A549 (cell line): ENCODE measurements around the gene SLC35A1. TPM values are rescaled to one million over a fixed set of nuclear protein-coding genes. Genes with fewer than 3 reads are reported as not detected.

Experiments used
- CBX8 ChIP-seq: fragments of 200-600 bp; sonication (generic); IDR thresholded peaks from 2 replicates; pipeline ENCODE4 v1.6.1; 2016
- CEBPB ChIP-seq, 2 experiments: fragments of >200 bp in 1 of 2; sonication (Bioruptor Twin) in 1 of 2; formaldehyde crosslinking in 1 of 2; IDR thresholded peaks; 2 replicates each; pipeline ENCODE4 v1.6.1; 2012 to 2016
- CHD2 ChIP-seq: fragments of 150-350 bp; IDR thresholded peaks from 2 replicates; pipeline ENCODE4 v1.6.1; 2014; ENCODE audit warnings: low read length; ENCODE audit not compliant: partially characterized antibody
- CHD4 ChIP-seq: fragments of 200-600 bp; sonication (generic); IDR thresholded peaks from 2 replicates; pipeline ENCODE4 v1.6.1; 2016; ENCODE audit warnings: antibody characterized with exemption, mild to moderate bottlenecking, borderline replicate concordance
- FOSB ChIP-seq: fragments of 250-450 bp; sonication (Bioruptor Pico); IDR thresholded peaks from 2 replicates; pipeline ENCODE4 v1.5.0; 2020; ENCODE audit warnings: mild to moderate bottlenecking, moderate library complexity
- FOXS1 ChIP-seq: fragments of 250-450 bp; sonication (Bioruptor Pico); IDR thresholded peaks from 2 replicates; pipeline ENCODE4 v1.5.0; 2020; ENCODE audit warnings: mild to moderate bottlenecking, moderate library complexity
- HOXB13 ChIP-seq: fragments of 250-450 bp; sonication (Bioruptor Pico); IDR thresholded peaks from 2 replicates; pipeline ENCODE4 v1.5.0; 2020; ENCODE audit warnings: low read depth, mild to moderate bottlenecking, moderate library complexity
- JUNB ChIP-seq: fragments of >200 bp; sonication (Bioruptor Twin); formaldehyde crosslinking; IDR thresholded peaks from 2 replicates; pipeline ENCODE4 v1.6.1; 2016
- KDM1A ChIP-seq: fragments of 200-600 bp; sonication (generic); IDR thresholded peaks from 2 replicates; pipeline ENCODE4 v1.6.1; 2016; ENCODE audit warnings: low read depth, mild to moderate bottlenecking
- NPAS2 ChIP-seq: fragments of 250-450 bp; sonication (Bioruptor Pico); IDR thresholded peaks from 2 replicates; pipeline ENCODE4 v1.8.0; 2022; ENCODE audit warnings: mild to moderate bottlenecking, moderate library complexity, borderline replicate concordance
- POLR2A ChIP-seq: IDR thresholded peaks from 2 replicates; pipeline ENCODE4 v1.6.1; 2012; ENCODE audit warnings: mild to moderate bottlenecking, low read length
- RARB ChIP-seq: fragments of 250-450 bp; sonication (Bioruptor Pico); IDR thresholded peaks from 2 replicates; pipeline ENCODE4 v1.8.0; 2021; ENCODE audit warnings: mild to moderate bottlenecking, moderate library complexity
- RCOR1 ChIP-seq: fragments of 150-350 bp; IDR thresholded peaks from 2 replicates; pipeline ENCODE4 v1.6.1; 2014; ENCODE audit warnings: antibody characterized with exemption, low read length, low read depth
- RNF2 ChIP-seq: fragments of 200-600 bp; sonication (generic); IDR thresholded peaks from 2 replicates; pipeline ENCODE4 v1.6.1; 2016; ENCODE audit warnings: low read depth, mild to moderate bottlenecking, antibody characterized with exemption, moderate library complexity, borderline replicate concordance
- SMC3 ChIP-seq: fragments of >200 bp; sonication (Bioruptor Twin); formaldehyde crosslinking; IDR thresholded peaks from 3 replicates; pipeline ENCODE4 v1.6.1; 2018; ENCODE audit warnings: inconsistent platforms
- TFCP2L1 ChIP-seq: fragments of 250-450 bp; sonication (Bioruptor Pico); IDR thresholded peaks from 2 replicates; pipeline ENCODE4 v1.5.0; 2021; ENCODE audit warnings: mild to moderate bottlenecking
- USF2 ChIP-seq: fragments of 450-650 bp; IDR thresholded peaks from 2 replicates; pipeline ENCODE4 v1.6.1; 2014; ENCODE audit warnings: antibody characterized with exemption
- ZC3H11A ChIP-seq: fragments of 450-650 bp; IDR thresholded peaks from 2 replicates; pipeline ENCODE4 v1.6.1; 2014; ENCODE audit warnings: antibody characterized with exemption, mild to moderate bottlenecking
- ZFP36 ChIP-seq: fragments of 450-650 bp; IDR thresholded peaks from 2 replicates; pipeline ENCODE4 v1.6.1; 2014; ENCODE audit warnings: borderline replicate concordance; ENCODE audit not compliant: partially characterized antibody
- ZNF302 ChIP-seq: fragments of 250-450 bp; sonication (Bioruptor Pico); IDR thresholded peaks from 2 replicates; pipeline ENCODE4 v1.9.0; 2021; ENCODE audit warnings: inconsistent platforms, mild to moderate bottlenecking, moderate library complexity
- polyA plus RNA-seq, 4 experiments: library from polyadenylated mRNA; depleted of rRNA in 3 of 4; stranded (reverse); fragments of >200 nt; fragmentation: RNase III in 1 of 4; extraction: RNeasy Plus Mini Kit Qiagen cat#74134 plus additional on column Dnase treatment in 1 of 4; gene quantifications; 2 replicates in 3 of 4; 3 replicates in 1 of 4; pipeline ENCODE4 v1.2.3, GENCODE V29; 2011 to 2017
- TF ChIP-seq, protein P1 (sequence below): fragments of 150-350 bp; IDR thresholded peaks from 2 replicates; pipeline ENCODE4 v1.6.1; 2014; ENCODE audit warnings: low read depth, mild to moderate bottlenecking, low read length
- TF ChIP-seq, protein P2 (sequence below): fragments of 200-600 bp; sonication (generic); IDR thresholded peaks from 2 replicates; pipeline ENCODE4 v1.6.1; 2016; ENCODE audit warnings: antibody characterized with exemption, mild to moderate bottlenecking, moderate library complexity
- TF ChIP-seq, protein P3 (sequence below): fragments of >200 bp; sonication (Bioruptor Twin); formaldehyde crosslinking; IDR thresholded peaks from 2 replicates; pipeline ENCODE4 v1.6.1; 2016
- TF ChIP-seq, protein P4 (sequence below): fragments of >200 bp; sonication (Bioruptor Twin); formaldehyde crosslinking; IDR thresholded peaks from 3 replicates; pipeline ENCODE4 v1.6.1; 2016

Gene SLC35A1
- polyA plus RNA-seq, 2 of the 4 experiments (the other 2 are of a cell fraction): 13.5 to 23.7 TPM

- TF ChIP-seq, protein P1, sequence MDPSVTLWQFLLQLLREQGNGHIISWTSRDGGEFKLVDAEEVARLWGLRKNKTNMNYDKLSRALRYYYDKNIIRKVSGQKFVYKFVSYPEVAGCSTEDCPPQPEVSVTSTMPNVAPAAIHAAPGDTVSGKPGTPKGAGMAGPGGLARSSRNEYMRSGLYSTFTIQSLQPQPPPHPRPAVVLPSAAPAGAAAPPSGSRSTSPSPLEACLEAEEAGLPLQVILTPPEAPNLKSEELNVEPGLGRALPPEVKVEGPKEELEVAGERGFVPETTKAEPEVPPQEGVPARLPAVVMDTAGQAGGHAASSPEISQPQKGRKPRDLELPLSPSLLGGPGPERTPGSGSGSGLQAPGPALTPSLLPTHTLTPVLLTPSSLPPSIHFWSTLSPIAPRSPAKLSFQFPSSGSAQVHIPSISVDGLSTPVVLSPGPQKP: no peak
- no peak for TF ChIP-seq CHD4
- TF ChIP-seq RARB (CRISPR knock-in tag): no peak
- TF ChIP-seq POLR2A: peak; percentile 66
- TF ChIP-seq FOSB (CRISPR knock-in tag): no peak
- TF ChIP-seq, protein P2, sequence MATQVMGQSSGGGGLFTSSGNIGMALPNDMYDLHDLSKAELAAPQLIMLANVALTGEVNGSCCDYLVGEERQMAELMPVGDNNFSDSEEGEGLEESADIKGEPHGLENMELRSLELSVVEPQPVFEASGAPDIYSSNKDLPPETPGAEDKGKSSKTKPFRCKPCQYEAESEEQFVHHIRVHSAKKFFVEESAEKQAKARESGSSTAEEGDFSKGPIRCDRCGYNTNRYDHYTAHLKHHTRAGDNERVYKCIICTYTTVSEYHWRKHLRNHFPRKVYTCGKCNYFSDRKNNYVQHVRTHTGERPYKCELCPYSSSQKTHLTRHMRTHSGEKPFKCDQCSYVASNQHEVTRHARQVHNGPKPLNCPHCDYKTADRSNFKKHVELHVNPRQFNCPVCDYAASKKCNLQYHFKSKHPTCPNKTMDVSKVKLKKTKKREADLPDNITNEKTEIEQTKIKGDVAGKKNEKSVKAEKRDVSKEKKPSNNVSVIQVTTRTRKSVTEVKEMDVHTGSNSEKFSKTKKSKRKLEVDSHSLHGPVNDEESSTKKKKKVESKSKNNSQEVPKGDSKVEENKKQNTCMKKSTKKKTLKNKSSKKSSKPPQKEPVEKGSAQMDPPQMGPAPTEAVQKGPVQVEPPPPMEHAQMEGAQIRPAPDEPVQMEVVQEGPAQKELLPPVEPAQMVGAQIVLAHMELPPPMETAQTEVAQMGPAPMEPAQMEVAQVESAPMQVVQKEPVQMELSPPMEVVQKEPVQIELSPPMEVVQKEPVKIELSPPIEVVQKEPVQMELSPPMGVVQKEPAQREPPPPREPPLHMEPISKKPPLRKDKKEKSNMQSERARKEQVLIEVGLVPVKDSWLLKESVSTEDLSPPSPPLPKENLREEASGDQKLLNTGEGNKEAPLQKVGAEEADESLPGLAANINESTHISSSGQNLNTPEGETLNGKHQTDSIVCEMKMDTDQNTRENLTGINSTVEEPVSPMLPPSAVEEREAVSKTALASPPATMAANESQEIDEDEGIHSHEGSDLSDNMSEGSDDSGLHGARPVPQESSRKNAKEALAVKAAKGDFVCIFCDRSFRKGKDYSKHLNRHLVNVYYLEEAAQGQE: no peak
- TF ChIP-seq SMC3: no peak; the same call in 2 of the 3 replicates
- TF ChIP-seq FOXS1 (CRISPR knock-in tag): no peak
- no peak for TF ChIP-seq HOXB13 (CRISPR knock-in tag)
- TF ChIP-seq ZC3H11A: no peak
- TF ChIP-seq RNF2: no peak
- TF ChIP-seq RCOR1: no peak
- no peak for TF ChIP-seq KDM1A
- TF ChIP-seq USF2: no peak
- TF ChIP-seq CBX8: no peak
- TF ChIP-seq JUNB: no peak
- no peak for TF ChIP-seq CHD2
- TF ChIP-seq, protein P3, sequence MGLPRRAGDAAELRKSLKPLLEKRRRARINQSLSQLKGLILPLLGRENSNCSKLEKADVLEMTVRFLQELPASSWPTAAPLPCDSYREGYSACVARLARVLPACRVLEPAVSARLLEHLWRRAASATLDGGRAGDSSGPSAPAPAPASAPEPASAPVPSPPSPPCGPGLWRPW: no peak
- TF ChIP-seq ZNF302 (CRISPR knock-in tag): no peak
- no peak for TF ChIP-seq TFCP2L1 (CRISPR knock-in tag)
- no peak for TF ChIP-seq ZFP36
- no peak for TF ChIP-seq NPAS2
- TF ChIP-seq, protein P4, sequence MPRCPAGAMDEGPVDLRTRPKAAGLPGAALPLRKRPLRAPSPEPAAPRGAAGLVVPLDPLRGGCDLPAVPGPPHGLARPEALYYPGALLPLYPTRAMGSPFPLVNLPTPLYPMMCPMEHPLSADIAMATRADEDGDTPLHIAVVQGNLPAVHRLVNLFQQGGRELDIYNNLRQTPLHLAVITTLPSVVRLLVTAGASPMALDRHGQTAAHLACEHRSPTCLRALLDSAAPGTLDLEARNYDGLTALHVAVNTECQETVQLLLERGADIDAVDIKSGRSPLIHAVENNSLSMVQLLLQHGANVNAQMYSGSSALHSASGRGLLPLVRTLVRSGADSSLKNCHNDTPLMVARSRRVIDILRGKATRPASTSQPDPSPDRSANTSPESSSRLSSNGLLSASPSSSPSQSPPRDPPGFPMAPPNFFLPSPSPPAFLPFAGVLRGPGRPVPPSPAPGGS: peak; percentile 64; the same call in 1 of the 3 replicates
- no peak for TF ChIP-seq CEBPB (IDR thresholded peaks at IDR 0.05)
Measured at GRCh38 chr6:87472525-87473418, at the start of gene SLC35A1 (continued).
